Activated CD8-positive, alpha-beta T cell treated with anti-CD3 and anti-CD28 coated beads for 36 hours (primary cell): ENCODE data around the gene MANBA. TPM values are rescaled to one million over a fixed set of nuclear protein-coding genes. Genes with fewer than 3 reads are reported as not detected.
A peak's percentile ranks its signal among the peaks of the same experiment; 100 is the strongest.

ENCODE experiments used
- ATAC-seq: fragments of 200-7000 bp; cut with Tn5 transposase; one replicate; pipeline ENCODE4 v1.10.0; 2021; ENCODE audit warnings: mild to moderate bottlenecking, moderate library complexity
- CTCF ChIA-PET: fragments of 350-600 bp; sonication (Branson Sonifier 250); formaldehyde crosslinking; loops from one replicate; lab custom pipeline; 2021; ENCODE audit warnings: antibody characterized with exemption; lab: Charles Lee
- POLR2A ChIA-PET: fragments of 350-600 bp; sonication (Branson Sonifier 250); formaldehyde crosslinking; loops from one replicate; lab custom pipeline; 2021; ENCODE audit warnings: antibody characterized with exemption; lab: Charles Lee
- DNase-seq: peaks from one replicate; pipeline ENCODE4 v3.0.0-alpha.2; 2020
- H3K27ac Mint-ChIP-seq: one replicate; pipeline ENCODE4 v1.8.0; 2021; ENCODE audit warnings: mild to moderate bottlenecking, mixed read lengths
- H3K27me3 Mint-ChIP-seq: one replicate; pipeline ENCODE4 v1.8.0; 2021; ENCODE audit warnings: mixed read lengths
- H3K36me3 Mint-ChIP-seq: one replicate; pipeline ENCODE4 v1.8.0; 2021; ENCODE audit warnings: low read depth, mixed read lengths
- H3K4me1 Mint-ChIP-seq: one replicate; pipeline ENCODE4 v1.8.0; 2021; ENCODE audit warnings: low read depth, mixed read lengths
- H3K4me3 Mint-ChIP-seq: one replicate; pipeline ENCODE4 v1.8.0; 2021; ENCODE audit warnings: mild to moderate bottlenecking, moderate library complexity, mixed read lengths
- H3K9me3 Mint-ChIP-seq: one replicate; pipeline ENCODE4 v1.8.0; 2021; ENCODE audit warnings: mixed read lengths
- intact Hi-C: fragments of 100-400 bp; cut with micrococcal nuclease; formaldehyde crosslinking; loops from one replicate; pipeline ENCODE4 v1.10.0; 2022
- total RNA-seq, 2 experiments: library from RNA; stranded (reverse); gene quantifications; one replicate each; pipeline ENCODE4 v1.2.3, GENCODE V29; 2021
- TF ChIP-seq, protein P1 (sequence below): fragments of 200-600 bp; IDR thresholded peaks from one replicate; pipeline ENCODE4 v1.8.0; 2022; ENCODE audit warnings: antibody characterized with exemption, mild to moderate bottlenecking

MANBA gene
- total RNA-seq, 2 experiments from 2014 or later, result 14.5 to 16.3 TPM

DNA sequence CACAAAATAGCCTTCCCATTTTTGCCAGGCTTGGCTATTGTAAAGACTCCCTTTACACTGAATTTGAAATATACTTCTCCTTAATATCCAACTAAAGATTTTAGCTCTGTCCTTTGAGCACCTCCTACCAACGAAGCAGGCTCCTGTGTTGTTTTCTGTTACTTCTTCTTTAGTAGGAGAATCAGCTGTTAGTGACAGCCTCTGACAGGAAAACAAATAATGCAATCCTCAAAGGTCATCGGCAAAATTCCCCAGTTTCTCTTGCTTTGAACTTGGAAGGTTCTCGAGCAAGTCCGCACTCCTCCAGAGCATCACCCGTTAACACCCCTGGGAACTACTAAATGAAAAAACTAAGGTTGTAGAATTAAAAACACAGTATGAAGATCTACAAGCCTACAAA lies 66.9 kb downstream of the MANBA start:
- no peak overlapping the region for H3K27ac Mint-ChIP-seq
- H3K4me1 Mint-ChIP-seq, result no peaks in the 10 kb centered on the region
- ATAC-seq (no peak), DNase-seq (no peak)
- no peaks in the 10 kb centered on the region for H3K27me3 Mint-ChIP-seq
- H3K9me3 Mint-ChIP-seq, result no peaks in the 10 kb centered on the region
- POLR2A ChIA-PET, result no interaction called here
- intact Hi-C loops, result no loop called here
- H3K36me3 Mint-ChIP-seq, result peaks cover 3% of the 10 kb centered on the region
- CTCF ChIA-PET, result no interaction called here
- TF ChIP-seq, protein P1, sequence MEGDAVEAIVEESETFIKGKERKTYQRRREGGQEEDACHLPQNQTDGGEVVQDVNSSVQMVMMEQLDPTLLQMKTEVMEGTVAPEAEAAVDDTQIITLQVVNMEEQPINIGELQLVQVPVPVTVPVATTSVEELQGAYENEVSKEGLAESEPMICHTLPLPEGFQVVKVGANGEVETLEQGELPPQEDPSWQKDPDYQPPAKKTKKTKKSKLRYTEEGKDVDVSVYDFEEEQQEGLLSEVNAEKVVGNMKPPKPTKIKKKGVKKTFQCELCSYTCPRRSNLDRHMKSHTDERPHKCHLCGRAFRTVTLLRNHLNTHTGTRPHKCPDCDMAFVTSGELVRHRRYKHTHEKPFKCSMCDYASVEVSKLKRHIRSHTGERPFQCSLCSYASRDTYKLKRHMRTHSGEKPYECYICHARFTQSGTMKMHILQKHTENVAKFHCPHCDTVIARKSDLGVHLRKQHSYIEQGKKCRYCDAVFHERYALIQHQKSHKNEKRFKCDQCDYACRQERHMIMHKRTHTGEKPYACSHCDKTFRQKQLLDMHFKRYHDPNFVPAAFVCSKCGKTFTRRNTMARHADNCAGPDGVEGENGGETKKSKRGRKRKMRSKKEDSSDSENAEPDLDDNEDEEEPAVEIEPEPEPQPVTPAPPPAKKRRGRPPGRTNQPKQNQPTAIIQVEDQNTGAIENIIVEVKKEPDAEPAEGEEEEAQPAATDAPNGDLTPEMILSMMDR, result no peak
- no peak overlapping the region for H3K4me3 Mint-ChIP-seq

DNA sequence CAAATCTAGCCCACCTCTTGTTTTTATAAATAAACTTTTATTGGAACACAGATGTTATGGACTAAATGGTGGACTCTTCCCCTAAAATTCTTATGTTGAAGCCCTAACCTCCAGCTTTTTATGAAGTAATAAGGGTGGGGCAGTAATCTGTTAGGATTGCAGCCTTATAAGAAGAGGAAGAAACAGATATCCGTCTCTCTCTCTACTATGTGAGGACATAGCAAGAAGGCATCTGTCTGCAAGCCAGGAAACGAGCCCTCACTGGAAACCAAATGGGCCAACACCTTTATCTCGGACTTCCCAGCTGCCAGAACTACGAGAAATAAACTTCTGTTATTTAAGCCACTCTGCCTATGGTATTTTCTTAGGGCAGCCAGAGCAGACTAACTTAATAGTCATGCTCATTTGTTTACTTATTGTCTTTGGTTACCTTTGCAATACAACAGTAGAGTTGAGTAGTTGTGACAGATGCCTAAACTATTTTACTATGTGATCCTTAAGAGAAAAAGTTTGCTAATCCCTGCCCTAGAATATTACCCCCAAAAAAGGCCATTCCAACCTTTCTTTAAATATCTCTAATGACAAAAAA lies 67.4 kb downstream of the MANBA start:
- H3K4me3 Mint-ChIP-seq, result no peak overlapping the region
- H3K36me3 Mint-ChIP-seq, result peaks cover 3% of the 10 kb centered on the region
- CTCF ChIA-PET, result no interaction called here

DNA sequence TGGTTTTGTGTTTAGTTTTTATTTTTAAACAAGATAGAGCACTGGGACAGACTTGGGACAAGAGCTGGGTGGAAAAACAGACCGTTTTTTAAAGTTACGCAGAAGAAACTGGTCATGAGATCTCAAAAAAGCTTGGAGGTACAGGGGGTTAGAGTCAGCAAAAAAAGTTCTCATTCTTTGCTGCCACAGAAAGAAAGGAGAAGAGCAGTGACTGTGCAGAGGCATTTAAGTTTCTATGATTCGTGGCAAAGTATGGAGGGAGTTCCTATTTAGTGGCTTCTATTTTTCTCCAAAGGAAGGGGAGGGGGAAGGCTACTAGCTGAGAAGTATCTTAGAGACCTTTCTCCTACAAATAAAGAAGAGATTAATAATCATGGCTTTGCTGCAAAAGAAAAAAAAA lies 68.3 kb downstream of the MANBA start:
- Mint-ChIP-seq H3K4me1 (no peaks in the 10 kb centered on the region), H3K4me3 (no peak overlapping the region), H3K27me3 (no peaks in the 10 kb centered on the region), H3K27ac (no peak overlapping the region), H3K36me3 (peaks cover 3% of the 10 kb centered on the region), H3K9me3 (no peaks in the 10 kb centered on the region)
- POLR2A ChIA-PET, result no interaction called here
- intact Hi-C loops, result no loop called here
- CTCF ChIA-PET, result no interaction called here
- TF ChIP-seq, protein P1, result no peak
- DNase-seq (no peak), ATAC-seq (no peak)

More for the DNA sequence above, 67.4 kb downstream of the MANBA start:
- DNase-seq, result no peak
- Mint-ChIP-seq H3K4me1 (no peaks in the 10 kb centered on the region), H3K9me3 (no peaks in the 10 kb centered on the region), H3K27ac (no peak overlapping the region), H3K27me3 (no peaks in the 10 kb centered on the region)
- TF ChIP-seq, protein P1, result no peak
- POLR2A ChIA-PET, result no interaction called here
- intact Hi-C loops, result no loop called here
- no peak for ATAC-seq

DNA sequence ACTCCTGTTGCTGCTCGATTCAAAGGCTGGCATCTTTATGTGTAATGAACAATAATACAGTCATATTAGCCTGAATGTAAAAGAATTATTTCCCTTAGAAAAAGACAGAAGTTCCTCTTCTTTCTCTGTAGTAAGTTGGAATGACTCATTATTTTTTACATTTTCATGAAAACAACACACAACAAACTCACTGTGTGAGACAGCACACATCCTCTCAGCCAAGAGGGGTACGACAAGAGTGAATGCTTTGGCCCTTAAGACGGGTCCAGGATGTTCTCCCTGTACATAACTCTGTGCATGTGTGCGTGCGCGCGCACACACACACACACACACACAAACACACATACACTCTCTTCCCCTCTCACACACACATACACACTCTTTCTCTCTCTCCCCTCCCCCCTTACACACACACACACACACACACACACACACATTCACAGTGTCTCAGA lies 72.8 kb downstream of the MANBA start:
- Mint-ChIP-seq H3K9me3 (no peaks in the 10 kb centered on the region), H3K4me3 (no peak overlapping the region), H3K36me3 (peaks cover 3% of the 10 kb centered on the region), H3K27me3 (no peaks in the 10 kb centered on the region), H3K4me1 (no peaks in the 10 kb centered on the region), H3K27ac (no peak overlapping the region)
- TF ChIP-seq, protein P1, result no peak
- intact Hi-C loops, result no loop called here
- CTCF ChIA-PET, result no interaction called here
- ATAC-seq (no peak), DNase-seq (no peak)
- POLR2A ChIA-PET, result no interaction called here

DNA sequence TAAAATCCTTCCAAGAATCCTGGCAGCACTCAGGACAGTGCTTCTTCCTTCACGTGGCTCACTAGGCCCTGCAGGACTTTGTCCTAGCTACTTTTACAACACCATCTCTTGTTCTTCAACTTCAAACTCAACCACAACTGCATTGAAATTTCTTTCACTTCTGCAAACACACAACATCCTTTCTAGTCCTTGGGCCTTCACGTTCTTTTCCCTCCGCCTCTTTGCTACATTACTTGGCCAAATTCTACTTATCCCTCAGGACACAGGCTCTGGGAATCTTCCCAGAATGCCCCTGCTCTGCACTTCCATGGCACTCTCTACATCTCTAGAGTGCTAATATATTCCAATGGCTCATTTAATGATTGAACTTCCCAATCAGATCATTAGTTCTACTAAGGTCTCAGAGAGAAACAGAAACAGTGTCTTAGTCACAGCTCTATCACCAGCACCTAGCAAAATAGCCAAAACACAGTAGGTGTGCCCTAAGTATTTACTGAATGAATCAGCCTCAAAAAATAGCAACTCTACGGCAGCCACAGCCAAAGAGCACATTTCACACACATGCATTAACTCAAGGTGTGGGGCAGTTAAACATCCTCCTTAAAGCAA lies 73.3 kb downstream of the MANBA start:
- TF ChIP-seq, protein P1, result no peak

More for the DNA sequence above, 73.3 kb downstream of the MANBA start:
- ChIA-PET POLR2A (no interaction called here), CTCF (no interaction called here)
- ATAC-seq, result peak; percentile 42
- H3K27ac Mint-ChIP-seq, result no peak overlapping the region
- DNase-seq, result no peak
- H3K4me3 Mint-ChIP-seq, result no peak overlapping the region
- intact Hi-C loops, result no loop called here
- H3K27me3 Mint-ChIP-seq, result no peaks in the 10 kb centered on the region
- peaks cover 3% of the 10 kb centered on the region for H3K36me3 Mint-ChIP-seq
- no peaks in the 10 kb centered on the region for H3K9me3 Mint-ChIP-seq
- no peaks in the 10 kb centered on the region for H3K4me1 Mint-ChIP-seq
